Epithelial cell of proximal tubule (primary cell): ENCODE measurements around the gene ITSN2. TPM values are rescaled to one million over a fixed set of nuclear protein-coding genes. Genes with fewer than 3 reads are reported as not detected.

Experiments
- DNase-seq: peaks from one replicate; pipeline ENCODE4 v3.0.0-alpha.2; 2011; ENCODE audit warnings: low read depth
- H3K4me3 ChIP-seq: 2 replicates; pipeline ENCODE4 v1.5.1; 2011; ENCODE audit warnings: low read depth, mild to moderate bottlenecking, low read length
- CTCF ChIP-seq: conservative IDR thresholded peaks from 2 replicates; pipeline ENCODE4 v1.5.1; 2012; ENCODE audit warnings: low read depth, mild to moderate bottlenecking, low read length
- total RNA-seq: library from RNA; depleted of rRNA; stranded (reverse); fragments of >200 nt; gene quantifications from 2 replicates; pipeline ENCODE4 v1.2.3, GENCODE V29; 2015

The ITSN2 gene
- total RNA-seq, 1 donor from 2014 or later = 14.1 TPM

- no peak overlapping the region for H3K4me3 ChIP-seq
- no peak for TF ChIP-seq CTCF
- no peak for DNase-seq
These were observed 40.0 kb upstream of the ITSN2 start for GRCh38 chr2:24400207-24400907.

GRCh38 chr2:24399434-24400206 is 39.3 kb upstream of the ITSN2 start:
- no peak for TF ChIP-seq CTCF
- no peak overlapping the region for H3K4me3 ChIP-seq
- DNase-seq = no peak

GRCh38 chr2:24394998-24395397 is 34.7 kb upstream of the ITSN2 start:
- no peak overlapping the region for H3K4me3 ChIP-seq
- TF ChIP-seq CTCF = no peak
- DNase-seq = no peak

GRCh38 chr2:24392542-24393059 is 32.3 kb upstream of the ITSN2 start:
- H3K4me3 ChIP-seq = no peak overlapping the region
- TF ChIP-seq CTCF = no peak
- no peak for DNase-seq

GRCh38 chr2:24385366-24385765 is 25.0 kb upstream of the ITSN2 start:
- H3K4me3 ChIP-seq = no peak overlapping the region
- no peak for TF ChIP-seq CTCF
- no peak for DNase-seq

- H3K4me3 ChIP-seq = no peak overlapping the region
- peak; percentile 62 for DNase-seq
- TF ChIP-seq CTCF = peak; percentile 77
These were observed 22.2 kb upstream of the ITSN2 start for GRCh38 chr2:24382363-24383073.
